GM12878 (cell line): Measurements from ENCODE around the gene SSB.

Experiments
- ATF7 ChIP-seq: fragments of 450-650 bp; IDR thresholded peaks from 2 replicates; pipeline ENCODE4 v1.6.1; 2016; ENCODE audit warnings: low read depth, mild to moderate bottlenecking
- CEBPZ ChIP-seq: fragments of 150-350 bp; IDR thresholded peaks from 2 replicates; pipeline ENCODE4 v1.6.1; 2016; ENCODE audit warnings: low read depth, low read length
- ESRRA ChIP-seq: IDR thresholded peaks from 2 replicates; pipeline ENCODE4 v1.6.1; 2012; ENCODE audit warnings: mild to moderate bottlenecking, low read length, improper control_type of control experiment
- IRF5 ChIP-seq: fragments of 450-650 bp; IDR thresholded peaks from 2 replicates; pipeline ENCODE4 v1.6.1; 2017; ENCODE audit warnings: borderline replicate concordance
- POLR2A ChIP-seq: IDR thresholded peaks from 2 replicates; pipeline ENCODE4 v1.6.1; 2011; ENCODE audit warnings: low read depth, mild to moderate bottlenecking, low read length
- POLR2AphosphoS2 ChIP-seq: IDR thresholded peaks from 2 replicates; pipeline ENCODE4 v1.6.1; 2011; ENCODE audit warnings: low read depth, mild to moderate bottlenecking, low read length, improper control_type of control experiment, moderate library complexity
- SIN3A ChIP-seq: IDR thresholded peaks from 2 replicates; pipeline ENCODE4 v1.6.1; 2012; ENCODE audit warnings: low read depth, low read length, improper control_type of control experiment
- ZNF274 ChIP-seq: IDR thresholded peaks from one replicate; pipeline ENCODE4 v1.8.0; 2011; ENCODE audit not compliant: insufficient read length, insufficient read depth

GRCh38 chr2:169839954-169840746 is 41.5 kb downstream of the SSB start:
- TF ChIP-seq POLR2A (no peak), ZNF274 (no peak), ESRRA (no peak), POLR2AphosphoS2 (no peak), CEBPZ (no peak), ATF7 (no peak), SIN3A (no peak), IRF5 (no peak)
